K562 (cell line): ENCODE data around the gene P4HTM. TPM values are rescaled to one million over a fixed set of nuclear protein-coding genes. Genes with fewer than 3 reads are reported as not detected.
A peak's percentile ranks its signal among the peaks of the same experiment; 100 is the strongest.

Experiments used
- BRCA1 ChIP-seq, 2 experiments: fragments of 450-650 bp in 1 of 2; sonication (generic) in 1 of 2; formaldehyde crosslinking in 1 of 2; IDR thresholded peaks; 2 replicates each; pipeline versions ENCODE4 v1.5.0 to v1.6.1; 2017 to 2020; ENCODE audit warnings: mild to moderate bottlenecking in 1 of 2, missing genetic modification reagents in 1 of 2
- CCAR2 ChIP-seq: fragments of 200-400 bp; formaldehyde crosslinking; IDR thresholded peaks from 2 replicates; pipeline ENCODE4 v1.6.1; 2017; ENCODE audit warnings: mild to moderate bottlenecking, low read depth, low read length
- CEBPG ChIP-seq, 3 experiments: fragments of 200-800 bp in 1 of 3; sonication (Bioruptor generic) in 1 of 3; sonication (generic) in 1 of 3; formaldehyde crosslinking in 1 of 3; IDR thresholded peaks in 2 of 3; conservative IDR thresholded peaks in 1 of 3; 2 replicates each; pipeline versions ENCODE4 v1.6.1 to v1.8.0; 2016 to 2022; ENCODE audit warnings: missing compliant biosample characterization in 2 of 3, missing genetic modification characterization in 2 of 3, mild to moderate bottlenecking in 1 of 3, missing genetic modification reagents in 1 of 3
- GTF2E2 ChIP-seq: fragments of 200-800 bp; sonication (Bioruptor generic); IDR thresholded peaks from 2 replicates; pipeline ENCODE4 v1.6.1; 2016; ENCODE audit warnings: missing genetic modification characterization, missing compliant biosample characterization
- HNRNPK ChIP-seq: fragments of 200-400 bp; formaldehyde crosslinking; IDR thresholded peaks from one replicate; pipeline ENCODE4 v1.6.1; 2018; ENCODE audit warnings: mild to moderate bottlenecking, low read depth, low read length; ENCODE audit not compliant: poor library complexity, severe bottlenecking
- JUND ChIP-seq, 2 experiments: IDR thresholded peaks; 2 replicates in 1 of 2; 3 replicates in 1 of 2; pipeline ENCODE4 v1.6.1; 2011; ENCODE audit warnings: borderline replicate concordance in 2 of 2, low read depth in 2 of 2, low read length in 2 of 2, improper control_type of control experiment in 1 of 2, missing biosample characterization in 1 of 2, missing genetic modification characterization in 1 of 2, missing genetic modification reagents in 1 of 2
- LEF1 ChIP-seq: fragments of 450-650 bp; IDR thresholded peaks from 2 replicates; pipeline ENCODE4 v1.6.1; 2016; ENCODE audit warnings: mild to moderate bottlenecking
- MBD2 ChIP-seq: sonication (generic); IDR thresholded peaks from 2 replicates; pipeline ENCODE4 v1.6.1; 2016; ENCODE audit warnings: low read depth, borderline replicate concordance
- MLLT1 ChIP-seq, 2 experiments: fragments of 450-650 bp; IDR thresholded peaks; 2 replicates each; pipeline ENCODE4 v1.6.1; 2016
- MYBL2 ChIP-seq, 2 experiments: fragments of 450-650 bp in 1 of 2; sonication (generic) in 1 of 2; formaldehyde crosslinking in 1 of 2; IDR thresholded peaks; 2 replicates each; pipeline versions ENCODE4 v1.6.1 to v1.8.1; 2017 to 2022; ENCODE audit warnings: borderline replicate concordance in 1 of 2, inconsistent platforms in 1 of 2, low read depth in 1 of 2, mild to moderate bottlenecking in 1 of 2, missing genetic modification reagents in 1 of 2, moderate library complexity in 1 of 2
- NBN ChIP-seq: fragments of 450-650 bp; IDR thresholded peaks from 2 replicates; pipeline ENCODE4 v1.6.1; 2016; ENCODE audit warnings: low read depth, mild to moderate bottlenecking
- PPARD ChIP-seq: fragments of 250-450 bp; sonication (Bioruptor Pico); IDR thresholded peaks from 2 replicates; pipeline ENCODE4 v1.8.0; 2022; ENCODE audit warnings: inconsistent platforms, mild to moderate bottlenecking, moderate library complexity
- RBFOX2 ChIP-seq: fragments of 200-400 bp; formaldehyde crosslinking; IDR thresholded peaks from 2 replicates; pipeline ENCODE4 v1.6.1; 2017; ENCODE audit warnings: low read depth, mild to moderate bottlenecking, low read length, moderate library complexity
- RFX1 ChIP-seq: fragments of 450-650 bp; IDR thresholded peaks from 2 replicates; pipeline ENCODE4 v1.6.1; 2016; ENCODE audit warnings: mild to moderate bottlenecking, moderate library complexity
- SLC30A9 ChIP-seq: fragments of 250-450 bp; sonication (Bioruptor Pico); IDR thresholded peaks from 2 replicates; pipeline ENCODE4 v1.8.0; 2022; ENCODE audit warnings: mild to moderate bottlenecking, moderate library complexity
- SMC3 ChIP-seq: conservative IDR thresholded peaks from 2 replicates; pipeline ENCODE4 v1.6.1; 2011; ENCODE audit warnings: low read depth, low read length, improper control_type of control experiment; ENCODE audit not compliant: insufficient read depth
- TAF1 ChIP-seq: IDR thresholded peaks from 2 replicates; pipeline ENCODE4 v1.6.1; 2011; ENCODE audit warnings: mild to moderate bottlenecking, low read length, moderate library complexity; ENCODE audit not compliant: insufficient read depth, control insufficient read depth, severe bottlenecking; ENCODE audit errors: extremely low read depth
- TAF9B ChIP-seq: fragments of 450-650 bp; IDR thresholded peaks from 2 replicates; pipeline ENCODE4 v1.6.1; 2018; ENCODE audit warnings: mild to moderate bottlenecking; ENCODE audit not compliant: partially characterized antibody
- ZHX1 ChIP-seq: fragments of 150-350 bp; conservative IDR thresholded peaks from 2 replicates; pipeline ENCODE4 v1.6.1; 2014; ENCODE audit warnings: low read length
- ZNF639 ChIP-seq, 2 experiments: fragments of 200-800 bp in 1 of 2; sonication (Bioruptor generic) in 1 of 2; sonication (generic) in 1 of 2; formaldehyde crosslinking in 1 of 2; IDR thresholded peaks in 1 of 2; conservative IDR thresholded peaks in 1 of 2; 2 replicates each; pipeline versions ENCODE4 v1.5.0 to v1.6.1; 2016 to 2020; ENCODE audit warnings: missing compliant biosample characterization in 1 of 2, missing genetic modification characterization in 1 of 2, missing genetic modification reagents in 1 of 2
- polyA plus RNA-seq, 8 experiments: library from polyadenylated mRNA; depleted of rRNA in 4 of 8; stranded (reverse) in 5 of 8; unstranded in 3 of 8; fragments of >200 nt; fragmentation: Nextera tagmentation in 2 of 8; fragmentation: Illumina TruSeq in 1 of 8; extraction: Ambion mirVana in 2 of 8; extraction: Trizol in 1 of 8; gene quantifications; 2 replicates each; pipeline versions ENCODE4 v1.2.1 to v1.2.3, GENCODE V29; 2011 to 2014; ENCODE audit warnings: inconsistent platforms in 1 of 8, missing spikeins in 1 of 8
- total RNA-seq, 7 experiments: library from RNA; depleted of rRNA in 6 of 7; stranded (reverse); fragments of >200 nt in 6 of 7; fragmentation: Illumina TruSeq in 2 of 7; extraction: Trizol in 2 of 7; gene quantifications; 2 replicates each; pipeline versions ENCODE4 v1.2.1 to v1.2.3, GENCODE V29; 2011 to 2021; ENCODE audit warnings: low replicate concordance in 1 of 7

P4HTM gene
- total and polyA plus RNA-seq, 9 of the 15 experiments (the other 6 are each of a cell fraction or from before 2014, with no cell fraction given) = 0.09 to 0.66 (median 0.25) TPM; not detected in 2

- TF ChIP-seq MLLT1 (IDR thresholded peaks at IDR 0.05) = peak; percentile 51 to 82; a peak in 3 of 4 replicates
- peak; percentile 70 for TF ChIP-seq MYBL2 (IDR thresholded peaks at IDR 0.05; ENCODE audit: low read depth)
- TF ChIP-seq MYBL2 (CRISPR knock-in tag; IDR thresholded peaks at IDR 0.05; ENCODE audit: borderline replicate concordance) = no peak
- TF ChIP-seq HNRNPK = no peak
- TF ChIP-seq ZHX1 = no peak
- TF ChIP-seq GTF2E2 (tag) = peak; percentile 87; the same call in 1 of the 2 replicates
- TF ChIP-seq LEF1 = no peak
- TF ChIP-seq SMC3 = no peak
- TF ChIP-seq SLC30A9 (CRISPR knock-in tag) = no peak
- TF ChIP-seq CEBPG (CRISPR knock-in tag; IDR thresholded peaks at IDR 0.05) = no peak
- TF ChIP-seq CEBPG (tag; conservative IDR thresholded peaks at IDR 0.05 in 1 of 2, IDR thresholded peaks at IDR 0.05 in 1 of 2) = no peak
- no peak for TF ChIP-seq PPARD
- TF ChIP-seq NBN = no peak
- no peak for TF ChIP-seq ZNF639 (CRISPR knock-in tag; conservative IDR thresholded peaks at IDR 0.05 in 1 of 2, IDR thresholded peaks at IDR 0.05 in 1 of 2)
- peak; percentile 95 for TF ChIP-seq RBFOX2
- TF ChIP-seq RFX1 = no peak
- TF ChIP-seq MBD2 = peak; percentile 86; the same call in 1 of the 2 replicates
- TF ChIP-seq TAF9B = peak; percentile 79
- no peak for TF ChIP-seq BRCA1 (IDR thresholded peaks at IDR 0.05)
- no peak for TF ChIP-seq BRCA1 (CRISPR knock-in tag; IDR thresholded peaks at IDR 0.05)
- no peak for TF ChIP-seq CCAR2
- TF ChIP-seq TAF1 = peak; percentile 93
- TF ChIP-seq JUND (IDR thresholded peaks at IDR 0.05; ENCODE audit: borderline replicate concordance, low read depth, low read length) = 0 out of 2 replicates have a peak, but pooled peaks have one; percentile 24
- TF ChIP-seq JUND (tag; IDR thresholded peaks at IDR 0.05; ENCODE audit: borderline replicate concordance, low read depth, low read length) = no peak; the same call in 2 of the 3 replicates
Observed at GRCh38 chr3:49021213-49021812, 31.3 kb downstream of the P4HTM start (continued).
